ENCODE results near the gene FOXS1.
A peak's percentile ranks its signal among the peaks of the same experiment; 100 is the strongest.

FOXS1 gene

GRCh38 chr20:31806564-31807355 is 38.6 kb downstream of the FOXS1 start:
- H3K9me3 Mint-ChIP-seq: no peaks in the 10 kb centered on the region
- peaks cover 15% of the 10 kb centered on the region for H3K4me1 Mint-ChIP-seq
- no peaks in the 10 kb centered on the region for H3K27me3 Mint-ChIP-seq
- no peak overlapping the region for H3K4me3 Mint-ChIP-seq
- no peak overlapping the region for H3K27ac Mint-ChIP-seq
- H3K36me3 Mint-ChIP-seq: no peaks in the 10 kb centered on the region

GRCh38 chr20:31803552-31804291 is 41.7 kb downstream of the FOXS1 start:
- H3K4me3 Mint-ChIP-seq: no peak overlapping the region
- peaks cover 15% of the 10 kb centered on the region for H3K4me1 Mint-ChIP-seq
- H3K27ac Mint-ChIP-seq: peak overlapping the region; percentile 0
- H3K36me3 Mint-ChIP-seq: no peaks in the 10 kb centered on the region
- no peaks in the 10 kb centered on the region for H3K9me3 Mint-ChIP-seq
- H3K27me3 Mint-ChIP-seq: no peaks in the 10 kb centered on the region

GRCh38 chr20:31801508-31801907 is 43.9 kb downstream of the FOXS1 start:
- Mint-ChIP-seq H3K27me3 (no peaks in the 10 kb centered on the region), H3K27ac (no peak overlapping the region), H3K4me1 (peaks cover 15% of the 10 kb centered on the region), H3K36me3 (no peaks in the 10 kb centered on the region), H3K9me3 (no peaks in the 10 kb centered on the region), H3K4me3 (no peak overlapping the region)

GRCh38 chr20:31797364-31797763 is 48.0 kb downstream of the FOXS1 start:
- no peaks in the 10 kb centered on the region for H3K4me1 Mint-ChIP-seq
- no peak overlapping the region for H3K4me3 Mint-ChIP-seq
- H3K27me3 Mint-ChIP-seq: no peaks in the 10 kb centered on the region
- no peak overlapping the region for H3K27ac Mint-ChIP-seq
- no peaks in the 10 kb centered on the region for H3K36me3 Mint-ChIP-seq
- no peaks in the 10 kb centered on the region for H3K9me3 Mint-ChIP-seq
